Tibial artery (tissue), 4 donors: ENCODE results near the gene EIF2B2.

Source experiments
- DNase-seq, 2 donors: peaks; one replicate each; pipeline ENCODE4 v3.0.0-alpha.2; 2019
- H3K27ac ChIP-seq, 2 donors: fragments of 200-600 bp; sonication (generic) in 1 of 2; 1 replicate in 1 of 2; 2 replicates in 1 of 2; pipeline ENCODE4 v1.5.1; 2018 to 2019; ENCODE audit warnings: mild to moderate bottlenecking in 1 of 2
- H3K27me3 ChIP-seq, 2 donors: fragments of 200-600 bp; sonication (generic) in 1 of 2; one replicate each; pipeline versions ENCODE4 v1.5.1 to v1.6.0; 2016 to 2019
- H3K36me3 ChIP-seq, 3 donors: fragments of 200-600 bp; sonication (generic) in 2 of 3; one replicate each; pipeline ENCODE4 v1.5.1; 2016 to 2019; ENCODE audit warnings: mild to moderate bottlenecking in 2 of 3
- H3K4me1 ChIP-seq, 4 donors: fragments of 200-600 bp; sonication (generic) in 2 of 4; 1 replicate in 3 of 4; 2 replicates in 1 of 4; pipeline ENCODE4 v1.5.1; 2016 to 2019
- H3K4me3 ChIP-seq, 2 donors: fragments of 200-600 bp; sonication (generic) in 1 of 2; 1 replicate in 1 of 2; 2 replicates in 1 of 2; pipeline ENCODE4 v1.5.1; 2018 to 2019; ENCODE audit warnings: mild to moderate bottlenecking in 2 of 2
- H3K9me3 ChIP-seq, 3 donors: fragments of 200-600 bp; sonication (generic) in 1 of 3; one replicate each; pipeline ENCODE4 v1.5.1; 2016 to 2019
- CTCF ChIP-seq, 2 experiments: fragments of 200-600 bp in 1 of 2; fragments of 450-650 bp in 1 of 2; IDR thresholded peaks; one replicate each; pipeline ENCODE4 v1.5.1; 2017 to 2019; ENCODE audit warnings: antibody characterized with exemption in 2 of 2, mild to moderate bottlenecking in 1 of 2, moderate library complexity in 1 of 2
- intact Hi-C: fragments of 100-400 bp; cut with DNase I; formaldehyde crosslinking; loops from one replicate; pipeline ENCODE4 v1.15.0; 2023; ENCODE audit warnings: low total_unique reads

The EIF2B2 gene

GRCh38 chr14:75003250-75004027 lies 718 bp downstream of the EIF2B2 start:
- intact Hi-C loops = no loop called here

GRCh38 chr14:75005357-75005756 lies 2.6 kb downstream of the EIF2B2 start:
- Histone ChIP-seq H3K36me3 (peaks cover 32 to 57% (median 56%) of the 10 kb centered on the region in 3 donors), H3K9me3 (no peaks in the 10 kb centered on the region), H3K4me1 (peaks cover 0 to 37% (median 24%) of the 10 kb centered on the region in 4 donors), H3K4me3 (no peak overlapping the region), H3K27ac (peak overlapping the region in 1 of 2 donors; percentile 8), H3K27me3 (no peaks in the 10 kb centered on the region)
- DNase-seq = no peak
- no peak for TF ChIP-seq CTCF (IDR thresholded peaks at IDR 0.05)
- intact Hi-C loops = no loop called here

More at GRCh38 chr14:75003250-75004027, 718 bp downstream of the EIF2B2 start:
- Histone ChIP-seq H3K36me3 (peaks cover 23 to 38% (median 37%) of the 10 kb centered on the region in 3 donors), H3K27me3 (no peaks in the 10 kb centered on the region), H3K4me1 (peaks cover 0 to 32% (median 22%) of the 10 kb centered on the region in 4 donors), H3K9me3 (no peaks in the 10 kb centered on the region), H3K4me3 (peak overlapping the region; percentile 75 to 86), H3K27ac (peak overlapping the region; percentile 82 to 88)
- no peak for DNase-seq
- no peak for TF ChIP-seq CTCF (IDR thresholded peaks at IDR 0.05)

- TF ChIP-seq CTCF (IDR thresholded peaks at IDR 0.05) = no peak
- peaks cover 7 to 53% (median 32%) of the 10 kb centered on the region in 4 donors for H3K4me1 ChIP-seq
- H3K4me3 ChIP-seq = no peak overlapping the region
- intact Hi-C loops = no loop called here
- peaks cover 32 to 72% (median 61%) of the 10 kb centered on the region in 3 donors for H3K36me3 ChIP-seq
- no peak for DNase-seq
- peak overlapping the region; percentile 26 to 69 for H3K27ac ChIP-seq
- H3K27me3 ChIP-seq = no peaks in the 10 kb centered on the region
- H3K9me3 ChIP-seq = no peaks in the 10 kb centered on the region
These were observed 6.5 kb downstream of the EIF2B2 start for GRCh38 chr14:75009176-75009575.

- no peaks in the 10 kb centered on the region for H3K9me3 ChIP-seq
- TF ChIP-seq CTCF (IDR thresholded peaks at IDR 0.05) = no peak
- H3K4me3 ChIP-seq = no peak overlapping the region
- peaks cover 7 to 41% (median 21%) of the 10 kb centered on the region in 4 donors for H3K4me1 ChIP-seq
- intact Hi-C loops = loop anchor here (5.0 kb wide), 1 partner anchor 63 kb away; no protein-coding TSS in a partner anchor
- no peak for DNase-seq
- H3K36me3 ChIP-seq = peaks cover 36 to 76% (median 66%) of the 10 kb centered on the region in 3 donors
- H3K27ac ChIP-seq = peak overlapping the region; percentile 68 to 69
- H3K27me3 ChIP-seq = no peaks in the 10 kb centered on the region
These were observed 7.9 kb downstream of the EIF2B2 start for GRCh38 chr14:75010472-75011093.

GRCh38 chr14:75011356-75011994 lies 8.8 kb downstream of the EIF2B2 start:
- intact Hi-C loops = loop anchor here (5.0 kb wide), 1 partner anchor 64 kb away; no protein-coding TSS in a partner anchor

More at GRCh38 chr14:75011356-75011994, 8.8 kb downstream of the EIF2B2 start:
- H3K36me3 ChIP-seq = peaks cover 36 to 76% (median 64%) of the 10 kb centered on the region in 3 donors
- no peak for DNase-seq
- no peaks in the 10 kb centered on the region for H3K9me3 ChIP-seq
- H3K4me1 ChIP-seq = peaks cover 7 to 39% (median 21%) of the 10 kb centered on the region in 4 donors
- no peaks in the 10 kb centered on the region for H3K27me3 ChIP-seq
- peak overlapping the region; percentile 68 to 69 for H3K27ac ChIP-seq
- no peak overlapping the region for H3K4me3 ChIP-seq
- no peak for TF ChIP-seq CTCF (IDR thresholded peaks at IDR 0.05)
